Heart left ventricle (tissue), 13 donors: ENCODE data around the gene BMPR1A.

Experiments
- POLR2A ChIP-seq, 2 donors: fragments of 450-650 bp; IDR thresholded peaks; one replicate each; pipeline ENCODE4 v1.6.1; 2017; ENCODE audit warnings: antibody characterized with exemption in 2 of 2, mild to moderate bottlenecking in 2 of 2, moderate library complexity in 2 of 2
- TF ChIP-seq, protein P1 (sequence below), 12 donors: fragments of 200-600 bp; sonication (generic) in 4 of 12; IDR thresholded peaks; one replicate each; pipeline versions ENCODE4 v1.5.0 to v1.8.0; 2018 to 2022; ENCODE audit warnings: antibody characterized with exemption in 12 of 12, mild to moderate bottlenecking in 5 of 12
- donor health status: ischemic (EF 13 %, LVEDD 7.1; RV severe dilation, severe dysfunction).
- donor health status: DM: no; HTN: yes; CAD: no.
- donor health status: DM: no; HTN: no; CAD: no.
- donor health status: ischemic (EF 25% LVEDD 6.9; RV normal size, moderate dysfunction).
- donor health status: ischemic (EF 25% LVEDD 5.7; RV mildly dilated, moderate dysfunction).
- donor health status: ischemic (EF 35%, LVEDD 5.7; RV mildly dilated, moderate dysfunction).
- donor health status: nonischemic (EF 11% LVEDD 7.7; RV severe dilation, severe dysfunction).
- donor health status: DM: yes; HTN: yes; CAD: no.
- donor health status: PGD.
- donor health status: ischemic (EF 29% LVEDD 5.4; RV normal size, mild dysfunction).
- donor health status: nonischemic (EF 23%, LVEDD 6.1; RV moderate dilation, normal function).

DNA sequence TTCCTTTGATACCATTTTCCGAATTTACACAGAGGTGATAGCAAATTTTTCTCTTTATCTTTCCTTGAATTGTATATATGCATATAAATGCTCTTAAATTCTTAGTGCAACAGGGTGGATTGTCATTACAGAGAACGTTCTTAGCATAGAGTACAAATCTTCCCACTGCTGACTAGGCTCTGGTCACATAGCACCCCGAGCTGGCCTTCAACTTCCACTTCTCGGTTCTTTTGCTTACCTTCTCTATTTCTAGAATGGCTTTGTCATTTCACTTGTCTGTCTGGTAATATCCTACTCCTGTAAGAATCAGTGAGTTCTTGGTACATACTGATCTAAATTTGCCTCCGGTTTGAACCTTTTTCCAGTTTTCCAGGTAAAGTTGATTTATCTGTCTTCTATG lies 225.3 kb downstream of the BMPR1A start:
- TF ChIP-seq, protein P1, sequence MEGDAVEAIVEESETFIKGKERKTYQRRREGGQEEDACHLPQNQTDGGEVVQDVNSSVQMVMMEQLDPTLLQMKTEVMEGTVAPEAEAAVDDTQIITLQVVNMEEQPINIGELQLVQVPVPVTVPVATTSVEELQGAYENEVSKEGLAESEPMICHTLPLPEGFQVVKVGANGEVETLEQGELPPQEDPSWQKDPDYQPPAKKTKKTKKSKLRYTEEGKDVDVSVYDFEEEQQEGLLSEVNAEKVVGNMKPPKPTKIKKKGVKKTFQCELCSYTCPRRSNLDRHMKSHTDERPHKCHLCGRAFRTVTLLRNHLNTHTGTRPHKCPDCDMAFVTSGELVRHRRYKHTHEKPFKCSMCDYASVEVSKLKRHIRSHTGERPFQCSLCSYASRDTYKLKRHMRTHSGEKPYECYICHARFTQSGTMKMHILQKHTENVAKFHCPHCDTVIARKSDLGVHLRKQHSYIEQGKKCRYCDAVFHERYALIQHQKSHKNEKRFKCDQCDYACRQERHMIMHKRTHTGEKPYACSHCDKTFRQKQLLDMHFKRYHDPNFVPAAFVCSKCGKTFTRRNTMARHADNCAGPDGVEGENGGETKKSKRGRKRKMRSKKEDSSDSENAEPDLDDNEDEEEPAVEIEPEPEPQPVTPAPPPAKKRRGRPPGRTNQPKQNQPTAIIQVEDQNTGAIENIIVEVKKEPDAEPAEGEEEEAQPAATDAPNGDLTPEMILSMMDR (IDR thresholded peaks at IDR 0.05), result no peak
- TF ChIP-seq POLR2A (IDR thresholded peaks at IDR 0.05), result no peak
